Stimulated activated CD8-positive, alpha-beta memory T cell treated with anti-CD3 and anti-CD28 coated beads, Interleukin-7, amount 100 ng/mL, for 24 hours (primary cell): ENCODE measurements around the gene NOP9.

Experiments
- DNase-seq: peaks from one replicate; pipeline ENCODE4 v3.0.0-alpha.2; 2020; ENCODE audit warnings: low read depth

Gene NOP9

GRCh38 chr14:24299255-24300191, at the start of gene NOP9, which contains the start of gene DHRS1:
Gene NOP9 (plus strand): TSS chr14:24299850. CDS start chr14:24299955, 105 bp downstream.
Gene DHRS1 (minus strand): TSS chr14:24299780. CDS start chr14:24299106, 674 bp downstream.
- peak; percentile 85 for DNase-seq

GRCh38 chr14:24250354-24250753, 49.3 kb upstream of the NOP9 start:
- DNase-seq = no peak

- DNase-seq = no peak
Measured at GRCh38 chr14:24251880-24252288, 47.8 kb upstream of the NOP9 start.

DNA sequence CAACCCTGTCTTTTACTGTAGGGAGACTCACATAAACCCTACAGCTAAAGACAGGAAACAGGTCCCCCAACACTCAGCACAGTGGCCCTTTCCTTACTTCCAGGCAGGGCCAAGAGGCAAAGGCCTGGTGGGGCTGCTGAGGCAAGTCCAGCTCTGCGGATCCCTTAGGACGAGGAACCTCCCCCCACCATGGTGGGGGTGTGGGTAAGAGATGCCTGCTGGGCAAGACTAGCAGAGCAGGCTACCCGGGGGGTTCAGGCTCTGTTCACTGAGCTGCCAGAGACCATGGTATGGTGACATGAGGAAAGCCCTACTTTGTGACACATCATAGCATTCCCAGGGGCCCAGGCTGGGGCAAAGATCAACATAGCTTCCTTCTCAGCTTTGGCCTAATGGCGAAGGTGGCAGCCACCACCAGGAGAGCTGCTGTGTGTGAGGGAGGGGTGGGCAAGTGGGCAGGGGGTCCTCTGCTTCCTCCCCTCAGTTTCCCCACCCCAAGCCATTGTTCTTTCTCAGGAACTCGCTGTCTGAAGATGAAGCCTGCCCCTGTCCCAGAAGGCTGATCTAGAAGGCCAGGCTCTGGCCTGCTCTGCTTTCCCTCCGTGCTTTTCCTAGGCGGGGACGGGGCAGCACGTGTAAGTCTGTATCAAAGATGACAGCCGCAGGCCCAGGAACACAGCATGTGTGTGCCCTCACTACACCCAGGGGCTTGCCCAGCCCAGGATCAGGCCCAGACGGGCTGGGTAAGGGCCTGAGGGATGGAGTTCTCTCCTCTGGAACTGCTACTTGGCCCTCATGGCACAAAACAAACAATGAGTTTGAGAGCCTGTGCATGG, 47.1 kb upstream of the NOP9 start:
- DNase-seq = no peak

DNA sequence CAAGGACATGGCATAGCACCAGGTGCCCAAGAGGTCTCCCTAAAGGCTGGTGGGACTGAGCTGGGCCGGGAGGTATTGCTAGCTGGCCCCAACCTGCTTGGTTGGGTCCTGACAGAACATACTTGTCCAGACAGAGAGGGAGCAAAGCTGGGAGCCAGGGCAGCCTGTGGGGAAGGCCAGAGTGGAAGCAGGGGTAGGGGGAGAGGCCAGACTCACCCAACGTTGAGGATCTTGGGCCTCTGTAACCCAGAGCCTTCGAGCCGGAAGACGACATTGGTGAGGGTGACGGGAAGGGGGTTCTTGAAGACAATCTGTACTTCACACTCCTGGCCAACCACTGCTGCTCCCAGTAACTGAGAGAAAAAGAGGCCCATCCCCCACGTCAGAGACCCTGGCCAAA, 45.7 kb upstream of the NOP9 start:
- DNase-seq = no peak

- DNase-seq = no peak
Measured at GRCh38 chr14:24254630-24255392, 44.8 kb upstream of the NOP9 start.

DNA sequence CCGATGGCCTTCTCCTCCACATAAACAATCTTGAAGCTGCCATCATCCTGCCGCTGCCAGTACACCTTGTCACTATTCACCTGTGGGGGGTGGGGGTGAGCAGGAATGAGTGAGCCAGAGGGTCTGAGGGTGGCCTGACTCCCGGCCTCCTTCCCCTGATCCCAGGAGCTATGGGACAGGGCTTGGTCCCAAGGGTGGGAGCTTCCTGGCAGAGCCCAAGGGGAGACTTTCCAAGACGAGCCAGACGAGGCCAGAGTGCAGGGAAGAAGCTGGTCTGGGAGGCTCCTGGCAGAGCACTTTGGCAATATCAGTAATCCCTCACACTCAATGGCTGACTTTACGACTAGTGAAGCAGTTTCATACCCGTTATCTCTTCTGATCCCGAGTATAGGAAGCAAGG, 44.2 kb upstream of the NOP9 start:
- no peak for DNase-seq

GRCh38 chr14:24255931-24256711, 43.5 kb upstream of the NOP9 start:
- DNase-seq = no peak

- no peak for DNase-seq
Measured at GRCh38 chr14:24256960-24257359, 42.7 kb upstream of the NOP9 start.

GRCh38 chr14:24258119-24258518, 41.5 kb upstream of the NOP9 start:
- DNase-seq = no peak

DNA sequence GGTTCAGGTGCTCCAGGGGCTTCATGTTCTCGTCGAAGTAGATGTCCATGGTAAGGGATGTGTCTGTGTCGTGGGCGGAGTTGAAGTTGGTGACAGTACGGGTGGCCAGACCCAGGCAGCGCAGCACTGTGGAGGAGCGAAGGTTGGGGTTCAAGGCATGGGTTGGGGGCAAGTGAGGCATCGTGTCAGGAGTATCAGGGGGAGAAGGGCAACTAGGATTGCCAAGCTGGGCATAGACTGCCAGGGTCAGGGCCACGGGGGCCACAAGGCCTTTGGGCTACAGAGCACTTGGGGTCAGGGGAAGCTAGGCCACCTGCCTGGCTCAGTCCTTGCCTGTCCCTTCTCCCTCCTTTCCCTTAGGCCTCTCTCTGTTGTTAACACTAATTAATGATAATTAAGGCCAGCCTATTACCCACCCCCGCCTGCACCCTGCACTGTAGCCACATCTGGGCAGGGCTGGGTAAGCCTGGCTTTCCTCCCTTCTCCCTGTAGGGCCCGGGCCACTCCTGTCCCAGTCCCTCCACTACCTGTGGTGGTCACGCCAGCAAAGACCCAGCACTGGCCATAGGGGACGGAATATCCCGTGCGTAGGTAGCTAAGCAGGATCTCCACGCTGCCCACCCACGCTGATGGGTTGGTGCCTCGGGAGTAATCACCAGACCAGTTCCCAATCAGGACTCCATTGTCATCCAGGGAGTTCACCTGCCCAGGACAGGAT, 40.9 kb upstream of the NOP9 start:
- DNase-seq = no peak

- DNase-seq = no peak
Measured at GRCh38 chr14:24259282-24260025, 40.2 kb upstream of the NOP9 start.

DNA sequence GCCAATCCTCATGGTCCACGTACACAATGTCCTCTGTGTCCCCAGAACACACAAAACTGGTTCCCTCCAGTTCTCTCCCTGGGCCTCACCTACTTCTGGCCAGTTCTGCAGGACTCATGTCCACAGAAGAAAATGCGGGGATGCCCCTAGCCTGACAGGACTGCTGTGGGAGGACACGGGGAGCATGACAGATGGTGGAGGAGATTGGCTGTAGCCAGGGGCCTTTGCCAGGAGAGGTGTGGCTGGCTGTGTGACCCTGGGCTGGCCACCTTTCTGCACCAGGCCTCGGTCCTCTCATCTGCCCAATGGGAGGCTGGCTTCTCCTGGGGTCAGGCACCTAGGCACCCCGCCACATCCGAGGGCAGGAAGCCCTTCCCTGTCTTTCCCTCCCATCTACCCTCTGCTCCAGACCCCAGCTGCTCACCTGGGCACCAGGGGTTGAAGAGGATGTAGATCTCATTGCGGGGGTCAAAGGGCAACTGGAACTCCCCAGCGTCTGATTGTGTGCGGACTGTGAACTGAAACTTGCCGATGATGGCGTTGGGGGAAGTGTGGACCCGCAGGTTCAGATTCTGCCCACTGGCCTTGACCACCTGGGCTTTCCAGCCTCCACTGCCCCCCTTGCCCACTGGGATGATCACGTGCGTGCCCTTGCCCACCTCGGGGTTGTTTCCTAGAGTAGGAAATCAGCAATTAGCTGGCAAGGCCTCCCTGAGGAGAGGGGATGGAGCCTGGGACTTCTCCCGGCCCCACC, 39.4 kb upstream of the NOP9 start:
- DNase-seq = no peak

GRCh38 chr14:24260780-24261157, 38.9 kb upstream of the NOP9 start:
- DNase-seq = no peak

GRCh38 chr14:24261256-24261968, 38.2 kb upstream of the NOP9 start:
- DNase-seq = no peak

GRCh38 chr14:24261969-24262327, 37.7 kb upstream of the NOP9 start:
- DNase-seq = no peak

DNA sequence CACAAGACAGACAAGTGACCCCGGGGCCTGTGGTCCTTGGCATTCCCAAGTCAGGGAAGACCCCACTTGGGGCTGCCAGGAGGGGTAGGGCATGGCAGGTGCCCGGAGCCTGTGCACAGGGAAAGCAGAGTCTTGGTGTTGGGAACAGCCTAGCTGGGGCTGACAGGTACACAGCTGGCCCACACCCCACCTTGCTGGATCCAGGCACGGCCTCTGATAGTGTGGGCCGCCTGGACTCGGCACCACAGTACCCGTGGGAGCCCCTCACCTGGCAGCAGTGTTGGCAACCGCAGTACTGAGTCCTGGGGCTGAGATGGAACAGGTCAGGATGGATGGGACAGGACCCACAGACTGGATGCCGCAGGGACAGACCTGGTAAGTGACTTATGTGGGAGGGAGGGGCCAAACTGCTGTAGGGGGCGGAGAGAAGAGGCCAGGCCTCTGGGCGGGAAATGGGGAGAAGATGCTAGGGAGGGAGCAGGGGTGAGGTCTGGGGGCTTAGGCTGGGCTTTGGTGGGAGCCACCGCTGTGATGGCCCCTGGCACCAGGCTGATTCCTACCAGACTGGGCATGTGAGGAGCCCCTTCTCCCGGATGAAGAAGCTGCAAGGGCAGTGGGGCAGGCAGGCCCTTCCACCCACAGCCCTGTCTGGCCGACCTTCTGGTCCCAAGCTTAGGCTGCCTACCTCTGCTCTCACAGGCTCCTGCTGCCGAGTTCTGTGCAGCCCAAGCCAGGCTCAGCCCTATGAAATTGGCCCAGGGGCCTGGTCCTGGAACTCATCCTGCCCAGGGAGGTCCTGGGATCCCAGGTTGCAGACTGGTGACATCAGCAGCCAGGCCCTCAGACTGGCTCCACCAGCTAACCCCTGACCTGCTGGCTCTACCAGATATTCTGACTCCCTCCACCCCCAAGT, 36.6 kb upstream of the NOP9 start, which contains the start of gene TGM1:
TSS of gene TGM1 (minus strand) at position 357 of the 913 bp plus-strand sequence. CDS start 825 bp downstream, outside the sequence.
- DNase-seq = no peak
